ENCODE measurements around the gene CWC25.
A peak's percentile ranks its signal among the peaks of the same experiment; 100 is the strongest.

DNA sequence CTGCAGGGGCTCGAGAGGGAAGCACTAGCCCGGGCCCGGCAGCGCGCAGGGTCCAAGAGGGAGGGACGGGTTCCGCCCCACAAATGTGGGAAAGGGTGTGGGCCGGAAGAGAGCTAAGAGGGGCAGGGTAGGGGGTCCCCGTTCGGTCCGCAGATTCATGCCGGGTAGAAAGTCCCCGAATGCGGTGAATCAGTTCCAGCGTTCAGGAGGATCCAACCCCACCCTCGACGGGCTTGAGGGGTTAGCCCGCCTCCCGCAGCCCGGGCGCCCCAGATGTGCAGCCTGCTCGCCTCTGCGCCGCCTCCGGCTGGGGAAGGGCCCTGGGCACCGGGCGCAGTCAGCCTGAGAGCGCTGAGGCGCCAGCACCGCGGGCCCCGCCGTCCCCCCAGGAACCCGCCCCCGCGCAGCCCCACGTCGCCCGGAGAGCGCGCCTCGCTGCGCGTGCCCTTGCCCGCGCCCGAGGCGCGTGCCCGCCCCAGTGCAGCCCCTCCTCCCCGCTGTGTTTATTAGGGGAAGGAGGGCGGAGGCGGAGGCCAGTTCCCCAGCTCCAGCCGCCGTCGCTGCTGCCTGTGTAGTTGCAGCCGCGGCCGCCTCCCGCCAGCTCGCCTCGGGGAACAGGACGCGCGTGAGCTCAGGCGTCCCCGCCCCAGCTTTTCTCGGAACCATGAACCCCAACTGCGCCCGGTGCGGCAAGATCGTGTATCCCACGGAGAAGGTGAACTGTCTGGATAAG is 44.6 kb upstream of the CWC25 start, which contains the start of gene LASP1:
- TF ChIP-seq, protein P1, sequence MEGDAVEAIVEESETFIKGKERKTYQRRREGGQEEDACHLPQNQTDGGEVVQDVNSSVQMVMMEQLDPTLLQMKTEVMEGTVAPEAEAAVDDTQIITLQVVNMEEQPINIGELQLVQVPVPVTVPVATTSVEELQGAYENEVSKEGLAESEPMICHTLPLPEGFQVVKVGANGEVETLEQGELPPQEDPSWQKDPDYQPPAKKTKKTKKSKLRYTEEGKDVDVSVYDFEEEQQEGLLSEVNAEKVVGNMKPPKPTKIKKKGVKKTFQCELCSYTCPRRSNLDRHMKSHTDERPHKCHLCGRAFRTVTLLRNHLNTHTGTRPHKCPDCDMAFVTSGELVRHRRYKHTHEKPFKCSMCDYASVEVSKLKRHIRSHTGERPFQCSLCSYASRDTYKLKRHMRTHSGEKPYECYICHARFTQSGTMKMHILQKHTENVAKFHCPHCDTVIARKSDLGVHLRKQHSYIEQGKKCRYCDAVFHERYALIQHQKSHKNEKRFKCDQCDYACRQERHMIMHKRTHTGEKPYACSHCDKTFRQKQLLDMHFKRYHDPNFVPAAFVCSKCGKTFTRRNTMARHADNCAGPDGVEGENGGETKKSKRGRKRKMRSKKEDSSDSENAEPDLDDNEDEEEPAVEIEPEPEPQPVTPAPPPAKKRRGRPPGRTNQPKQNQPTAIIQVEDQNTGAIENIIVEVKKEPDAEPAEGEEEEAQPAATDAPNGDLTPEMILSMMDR (IDR thresholded peaks at IDR 0.05) = no peak
- peak; percentile 48 for TF ChIP-seq SP1 (CRISPR knock-in tag; conservative IDR thresholded peaks at IDR 0.05)
- no peak for TF ChIP-seq ZNF138 (CRISPR knock-in tag; conservative IDR thresholded peaks at IDR 0.05)
- TF ChIP-seq, protein P2, sequence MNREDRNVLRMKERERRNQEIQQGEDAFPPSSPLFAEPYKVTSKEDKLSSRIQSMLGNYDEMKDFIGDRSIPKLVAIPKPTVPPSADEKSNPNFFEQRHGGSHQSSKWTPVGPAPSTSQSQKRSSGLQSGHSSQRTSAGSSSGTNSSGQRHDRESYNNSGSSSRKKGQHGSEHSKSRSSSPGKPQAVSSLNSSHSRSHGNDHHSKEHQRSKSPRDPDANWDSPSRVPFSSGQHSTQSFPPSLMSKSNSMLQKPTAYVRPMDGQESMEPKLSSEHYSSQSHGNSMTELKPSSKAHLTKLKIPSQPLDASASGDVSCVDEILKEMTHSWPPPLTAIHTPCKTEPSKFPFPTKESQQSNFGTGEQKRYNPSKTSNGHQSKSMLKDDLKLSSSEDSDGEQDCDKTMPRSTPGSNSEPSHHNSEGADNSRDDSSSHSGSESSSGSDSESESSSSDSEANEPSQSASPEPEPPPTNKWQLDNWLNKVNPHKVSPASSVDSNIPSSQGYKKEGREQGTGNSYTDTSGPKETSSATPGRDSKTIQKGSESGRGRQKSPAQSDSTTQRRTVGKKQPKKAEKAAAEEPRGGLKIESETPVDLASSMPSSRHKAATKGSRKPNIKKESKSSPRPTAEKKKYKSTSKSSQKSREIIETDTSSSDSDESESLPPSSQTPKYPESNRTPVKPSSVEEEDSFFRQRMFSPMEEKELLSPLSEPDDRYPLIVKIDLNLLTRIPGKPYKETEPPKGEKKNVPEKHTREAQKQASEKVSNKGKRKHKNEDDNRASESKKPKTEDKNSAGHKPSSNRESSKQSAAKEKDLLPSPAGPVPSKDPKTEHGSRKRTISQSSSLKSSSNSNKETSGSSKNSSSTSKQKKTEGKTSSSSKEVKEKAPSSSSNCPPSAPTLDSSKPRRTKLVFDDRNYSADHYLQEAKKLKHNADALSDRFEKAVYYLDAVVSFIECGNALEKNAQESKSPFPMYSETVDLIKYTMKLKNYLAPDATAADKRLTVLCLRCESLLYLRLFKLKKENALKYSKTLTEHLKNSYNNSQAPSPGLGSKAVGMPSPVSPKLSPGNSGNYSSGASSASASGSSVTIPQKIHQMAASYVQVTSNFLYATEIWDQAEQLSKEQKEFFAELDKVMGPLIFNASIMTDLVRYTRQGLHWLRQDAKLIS (CRISPR knock-in tag; IDR thresholded peaks at IDR 0.05; ENCODE audit: borderline replicate concordance) = no peak; the same call in 1 of the 2 replicates
- TF ChIP-seq, protein P3, sequence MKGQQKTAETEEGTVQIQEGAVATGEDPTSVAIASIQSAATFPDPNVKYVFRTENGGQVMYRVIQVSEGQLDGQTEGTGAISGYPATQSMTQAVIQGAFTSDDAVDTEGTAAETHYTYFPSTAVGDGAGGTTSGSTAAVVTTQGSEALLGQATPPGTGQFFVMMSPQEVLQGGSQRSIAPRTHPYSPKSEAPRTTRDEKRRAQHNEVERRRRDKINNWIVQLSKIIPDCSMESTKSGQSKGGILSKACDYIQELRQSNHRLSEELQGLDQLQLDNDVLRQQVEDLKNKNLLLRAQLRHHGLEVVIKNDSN (CRISPR knock-in tag; IDR thresholded peaks at IDR 0.05) = peak; percentile 43; the same call in 1 of the 2 replicates
- TF ChIP-seq, protein P4, sequence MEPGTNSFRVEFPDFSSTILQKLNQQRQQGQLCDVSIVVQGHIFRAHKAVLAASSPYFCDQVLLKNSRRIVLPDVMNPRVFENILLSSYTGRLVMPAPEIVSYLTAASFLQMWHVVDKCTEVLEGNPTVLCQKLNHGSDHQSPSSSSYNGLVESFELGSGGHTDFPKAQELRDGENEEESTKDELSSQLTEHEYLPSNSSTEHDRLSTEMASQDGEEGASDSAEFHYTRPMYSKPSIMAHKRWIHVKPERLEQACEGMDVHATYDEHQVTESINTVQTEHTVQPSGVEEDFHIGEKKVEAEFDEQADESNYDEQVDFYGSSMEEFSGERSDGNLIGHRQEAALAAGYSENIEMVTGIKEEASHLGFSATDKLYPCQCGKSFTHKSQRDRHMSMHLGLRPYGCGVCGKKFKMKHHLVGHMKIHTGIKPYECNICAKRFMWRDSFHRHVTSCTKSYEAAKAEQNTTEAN (CRISPR knock-in tag; IDR thresholded peaks at IDR 0.05) = no peak
- TF ChIP-seq, protein P5, sequence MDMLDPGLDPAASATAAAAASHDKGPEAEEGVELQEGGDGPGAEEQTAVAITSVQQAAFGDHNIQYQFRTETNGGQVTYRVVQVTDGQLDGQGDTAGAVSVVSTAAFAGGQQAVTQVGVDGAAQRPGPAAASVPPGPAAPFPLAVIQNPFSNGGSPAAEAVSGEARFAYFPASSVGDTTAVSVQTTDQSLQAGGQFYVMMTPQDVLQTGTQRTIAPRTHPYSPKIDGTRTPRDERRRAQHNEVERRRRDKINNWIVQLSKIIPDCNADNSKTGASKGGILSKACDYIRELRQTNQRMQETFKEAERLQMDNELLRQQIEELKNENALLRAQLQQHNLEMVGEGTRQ (CRISPR knock-in tag; IDR thresholded peaks at IDR 0.05) = no peak; the same call in 1 of the 2 replicates
- TF ChIP-seq, protein P6, sequence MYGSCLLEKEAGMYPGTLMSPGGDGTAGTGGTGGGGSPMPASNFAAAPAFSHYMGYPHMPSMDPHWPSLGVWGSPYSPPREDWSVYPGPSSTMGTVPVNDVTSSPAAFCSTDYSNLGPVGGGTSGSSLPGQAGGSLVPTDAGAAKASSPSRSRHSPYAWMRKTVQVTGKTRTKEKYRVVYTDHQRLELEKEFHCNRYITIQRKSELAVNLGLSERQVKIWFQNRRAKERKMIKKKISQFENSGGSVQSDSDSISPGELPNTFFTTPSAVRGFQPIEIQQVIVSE (CRISPR knock-in tag; IDR thresholded peaks at IDR 0.05; ENCODE audit: borderline replicate concordance) = no peak
- no peak for TF ChIP-seq NFYB (CRISPR knock-in tag; conservative IDR thresholded peaks at IDR 0.05; ENCODE audit: low read depth)
- TF ChIP-seq, protein P7, sequence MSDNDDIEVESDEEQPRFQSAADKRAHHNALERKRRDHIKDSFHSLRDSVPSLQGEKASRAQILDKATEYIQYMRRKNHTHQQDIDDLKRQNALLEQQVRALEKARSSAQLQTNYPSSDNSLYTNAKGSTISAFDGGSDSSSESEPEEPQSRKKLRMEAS (CRISPR knock-in tag; IDR thresholded peaks at IDR 0.05) = no peak; the same call in 1 of the 2 replicates

All from WTC11 (cell line).